ENCODE results near the gene NPL. TPM values are rescaled to one million over a fixed set of nuclear protein-coding genes. Genes with fewer than 3 reads are reported as not detected.

Gene NPL
- total RNA-seq, 3 donors from 2014 or later = 8.2 to 20.6 (median 19.3) TPM

DNA sequence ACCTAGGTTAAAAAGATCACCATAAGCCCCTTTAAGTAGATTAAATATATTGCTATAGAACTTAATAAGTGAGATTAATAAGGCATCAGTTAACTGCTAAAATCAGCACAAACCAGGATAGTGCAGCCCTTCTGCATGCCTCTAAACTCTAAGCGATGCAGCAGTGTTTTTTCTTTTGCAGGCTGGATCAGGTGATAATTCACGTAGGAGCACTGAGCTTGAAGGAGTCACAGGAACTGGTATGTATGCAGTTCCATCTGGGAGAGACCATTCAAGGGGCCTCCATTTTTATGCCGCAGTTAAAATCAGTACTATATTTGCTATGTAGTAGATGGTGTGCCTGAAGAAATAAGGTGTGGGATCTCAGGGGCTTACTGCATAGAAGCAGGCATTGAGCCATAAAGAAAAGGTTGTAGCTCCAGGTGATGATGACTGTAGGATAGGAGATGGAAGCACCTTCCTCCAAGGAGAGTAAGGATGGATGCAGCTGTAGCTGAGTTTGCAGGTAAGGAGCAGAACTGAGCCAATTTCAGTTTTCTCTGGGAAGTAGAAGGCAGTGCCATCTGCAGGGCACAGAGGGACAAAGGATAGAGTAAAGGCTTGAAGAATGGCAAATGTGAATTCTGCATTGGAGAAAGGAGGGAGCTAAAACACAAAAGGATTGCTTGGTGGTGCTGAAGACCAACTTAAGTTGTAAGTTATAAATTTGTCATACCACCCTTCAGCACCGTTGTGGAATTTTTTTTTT, 22.6 kb downstream of the NPL start:
- H3K27me3 ChIP-seq = no peaks in the 10 kb centered on the region
- no peak for TF ChIP-seq POLR2AphosphoS5 (IDR thresholded peaks at IDR 0.05)
- no peak for TF ChIP-seq CTCF (IDR thresholded peaks at IDR 0.05)
- no peak for DNase-seq (ENCODE audit: low spot score in 2 of 2)
- intact Hi-C loops (cut with DNase I; ENCODE audit: low total_unique reads) = no loop called here
- H3K9me3 ChIP-seq = no peaks in the 10 kb centered on the region
- H3K36me3 ChIP-seq = no peaks in the 10 kb centered on the region
- H3K4me3 ChIP-seq = no peak overlapping the region
- H3K27ac ChIP-seq = no peak overlapping the region
- no peaks in the 10 kb centered on the region for H3K4me1 ChIP-seq

DNA sequence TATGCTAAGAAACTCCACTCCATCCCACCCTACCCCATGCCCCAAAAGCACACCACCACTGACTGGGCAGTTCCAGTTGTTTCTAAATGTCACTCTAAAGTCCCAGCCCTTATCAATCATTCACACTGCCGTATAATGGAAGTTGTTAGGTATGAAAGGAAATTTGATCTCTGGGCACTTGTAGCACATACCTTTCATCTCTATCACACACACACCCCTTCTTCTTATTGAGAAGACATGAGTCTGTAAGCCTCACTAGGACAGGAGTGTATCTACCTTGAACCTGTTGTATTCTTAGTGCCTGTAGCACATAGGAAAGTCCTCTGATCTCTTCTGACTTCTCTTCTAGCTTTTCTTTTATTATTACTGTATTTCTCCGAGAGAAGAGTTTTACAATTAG, 27.3 kb downstream of the NPL start:
- Histone ChIP-seq H3K4me1 (no peaks in the 10 kb centered on the region), H3K9me3 (no peaks in the 10 kb centered on the region), H3K27me3 (no peaks in the 10 kb centered on the region), H3K4me3 (no peak overlapping the region), H3K36me3 (no peaks in the 10 kb centered on the region), H3K27ac (no peak overlapping the region)
- TF ChIP-seq POLR2AphosphoS5 (IDR thresholded peaks at IDR 0.05) = no peak
- no peak for TF ChIP-seq POLR2A (IDR thresholded peaks at IDR 0.05)
- no peak for TF ChIP-seq CTCF (IDR thresholded peaks at IDR 0.05)
- no peak for DNase-seq (ENCODE audit: low spot score in 2 of 2)
- intact Hi-C loops (cut with DNase I; ENCODE audit: low total_unique reads) = no loop called here

- H3K36me3 ChIP-seq = no peaks in the 10 kb centered on the region
- intact Hi-C loops (cut with DNase I; ENCODE audit: low total_unique reads) = no loop called here
- TF ChIP-seq CTCF (IDR thresholded peaks at IDR 0.05) = no peak
- no peak for TF ChIP-seq POLR2AphosphoS5 (IDR thresholded peaks at IDR 0.05)
- no peak for TF ChIP-seq POLR2A (IDR thresholded peaks at IDR 0.05)
Observed at GRCh38 chr1:182817802-182818201, 28.2 kb downstream of the NPL start.

DNA sequence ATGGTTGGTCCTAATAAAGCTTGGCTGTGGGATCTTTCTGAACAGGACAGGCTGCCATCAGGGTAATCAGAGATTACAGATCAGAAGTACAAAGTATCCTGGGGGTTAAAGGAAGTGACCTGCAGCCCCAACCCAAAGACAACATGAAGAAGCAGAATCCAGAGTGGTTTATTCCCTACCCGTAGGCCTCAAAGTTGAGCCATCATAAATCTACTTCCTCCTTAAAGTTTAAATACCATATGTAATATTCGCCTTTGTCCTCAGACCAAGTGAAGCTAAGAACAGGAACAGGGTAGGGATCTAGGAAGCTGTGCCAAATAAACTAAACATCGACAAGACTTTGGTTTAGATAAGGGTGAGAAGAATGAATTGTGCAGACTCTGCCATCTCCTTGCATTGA, 33.6 kb downstream of the NPL start:
- H3K27ac ChIP-seq = no peak overlapping the region
- no peaks in the 10 kb centered on the region for H3K36me3 ChIP-seq
- H3K9me3 ChIP-seq = no peaks in the 10 kb centered on the region
- H3K4me1 ChIP-seq = no peaks in the 10 kb centered on the region
- H3K4me3 ChIP-seq = no peak overlapping the region
- H3K27me3 ChIP-seq = no peaks in the 10 kb centered on the region
- intact Hi-C loops (cut with DNase I; ENCODE audit: low total_unique reads) = no loop called here
- no peak for TF ChIP-seq CTCF (IDR thresholded peaks at IDR 0.05)
- TF ChIP-seq POLR2AphosphoS5 (IDR thresholded peaks at IDR 0.05) = no peak
- no peak for TF ChIP-seq POLR2A (IDR thresholded peaks at IDR 0.05)
- no peak for DNase-seq (ENCODE audit: low spot score in 2 of 2)

More at GRCh38 chr1:182817802-182818201, 28.2 kb downstream of the NPL start:
- no peak for DNase-seq (ENCODE audit: low spot score in 2 of 2)
- Histone ChIP-seq H3K27ac (no peak overlapping the region), H3K4me3 (no peak overlapping the region), H3K9me3 (no peaks in the 10 kb centered on the region), H3K27me3 (no peaks in the 10 kb centered on the region), H3K4me1 (no peaks in the 10 kb centered on the region)

GRCh38 chr1:182826892-182827291, 37.3 kb downstream of the NPL start:
- DNase-seq (ENCODE audit: low spot score in 2 of 2) = no peak

More at GRCh38 chr1:182826892-182827291, 37.3 kb downstream of the NPL start:
- H3K36me3 ChIP-seq = no peaks in the 10 kb centered on the region
- no peak for TF ChIP-seq POLR2A (IDR thresholded peaks at IDR 0.05)
- TF ChIP-seq CTCF (IDR thresholded peaks at IDR 0.05) = no peak
- TF ChIP-seq POLR2AphosphoS5 (IDR thresholded peaks at IDR 0.05) = no peak
- H3K4me1 ChIP-seq = no peaks in the 10 kb centered on the region
- no peaks in the 10 kb centered on the region for H3K27me3 ChIP-seq
- no peak overlapping the region for H3K4me3 ChIP-seq
- H3K27ac ChIP-seq = no peak overlapping the region
- no peaks in the 10 kb centered on the region for H3K9me3 ChIP-seq
- intact Hi-C loops (cut with DNase I; ENCODE audit: low total_unique reads) = no loop called here
